SK-N-SH (cell line): ENCODE results near the gene EMP3. TPM values are rescaled to one million over a fixed set of nuclear protein-coding genes. Genes with fewer than 3 reads are reported as not detected.
A peak's percentile ranks its signal among the peaks of the same experiment; 100 is the strongest.

Source experiments
- CTCF ChIA-PET: fragments of 300-600, 350-600 bp; formaldehyde crosslinking; extraction: SDS; loops from one replicate; lab custom pipeline; 2021; lab: Yijun Ruan, JAX
- POLR2A ChIA-PET: fragments of 350-600 bp; sonication (Branson Sonifier 250); formaldehyde crosslinking; extraction: SDS; loops from one replicate; lab custom pipeline; 2020; ENCODE audit warnings: antibody characterized with exemption, inconsistent platforms; lab: Yijun Ruan, JAX
- DNase-seq: peaks from one replicate; pipeline ENCODE4 v3.0.0; 2012
- H2AFZ ChIP-seq: fragments of 200-600 bp; sonication (generic); 2 replicates; pipeline ENCODE4 v1.8.1; 2016; ENCODE audit warnings: antibody characterized with exemption, mild to moderate bottlenecking, low read depth
- H3F3A ChIP-seq: fragments of 200-600 bp; sonication (generic); replicated peaks from 2 replicates; pipeline ENCODE3; 2016; ENCODE audit warnings: antibody characterized with exemption, mild to moderate bottlenecking; ENCODE audit not compliant: insufficient read depth
- H3K27ac ChIP-seq, 2 experiments: fragments of 200-500 bp in 1 of 2; fragments of 200-600 bp in 1 of 2; sonication (Bioruptor generic) in 1 of 2; sonication (generic), shearing (Covaris generic) in 1 of 2; 2 replicates each; pipeline versions ENCODE4 v1.5.1 to v1.6.1; 2014 to 2016; ENCODE audit warnings: low read depth in 2 of 2, inconsistent platforms in 1 of 2, low read length in 1 of 2, mild to moderate bottlenecking in 1 of 2, mixed read lengths in 1 of 2
- H3K27me3 ChIP-seq: fragments of 200-600 bp; sonication (generic), shearing (Covaris generic); 2 replicates; pipeline ENCODE4 v1.6.1; 2016; ENCODE audit warnings: mixed run types; ENCODE audit not compliant: insufficient read depth
- H3K36me3 ChIP-seq, 2 experiments: fragments of 200-500 bp in 1 of 2; fragments of 200-600 bp in 1 of 2; sonication (Bioruptor generic) in 1 of 2; sonication (generic) in 1 of 2; replicated peaks in 1 of 2; 2 replicates each; pipeline versions ENCODE3 to v1.5.1; 2014 to 2016; ENCODE audit warnings: low read length in 1 of 2, mild to moderate bottlenecking in 1 of 2; ENCODE audit not compliant: insufficient read depth in 2 of 2, control insufficient read depth in 1 of 2
- H3K4me1 ChIP-seq, 2 experiments: fragments of 200-500 bp in 1 of 2; fragments of 200-600 bp in 1 of 2; sonication (Bioruptor generic) in 1 of 2; sonication (generic), shearing (Covaris generic) in 1 of 2; 2 replicates each; pipeline versions ENCODE4 v1.5.1 to v1.6.1; 2014 to 2016; ENCODE audit warnings: low read depth in 1 of 2, low read length in 1 of 2, mixed run types in 1 of 2; ENCODE audit not compliant: insufficient read depth in 2 of 2, control insufficient read depth in 1 of 2
- H3K4me2 ChIP-seq: fragments of 200-600 bp; sonication (generic), shearing (Covaris generic); 2 replicates; pipeline ENCODE4 v1.6.1; 2017; ENCODE audit warnings: mixed run types
- H3K4me3 ChIP-seq, 2 experiments: fragments of 200-500 bp in 1 of 2; fragments of 200-600 bp in 1 of 2; sonication (Bioruptor generic) in 1 of 2; sonication (generic), shearing (Covaris generic) in 1 of 2; 2 replicates each; pipeline versions ENCODE4 v1.5.1 to v1.8.1; 2014 to 2016; ENCODE audit warnings: low read depth in 2 of 2, inconsistent platforms in 1 of 2, low read length in 1 of 2, mild to moderate bottlenecking in 1 of 2, mixed read lengths in 1 of 2, moderate library complexity in 1 of 2
- H3K79me2 ChIP-seq: fragments of 200-600 bp; sonication (generic); 2 replicates; pipeline ENCODE4 v1.8.1; 2017; ENCODE audit warnings: mild to moderate bottlenecking; ENCODE audit not compliant: insufficient read depth
- H3K9ac ChIP-seq: fragments of 200-600 bp; sonication (generic); 2 replicates; pipeline ENCODE4 v1.6.1; 2017; ENCODE audit warnings: mixed run types
- H3K9me2 ChIP-seq: fragments of 200-600 bp; sonication (generic); 2 replicates; pipeline ENCODE4 v1.6.1; 2017; ENCODE audit warnings: mixed run types
- H3K9me3 ChIP-seq: fragments of 200-600 bp; sonication (generic); 2 replicates; pipeline ENCODE4 v1.6.1; 2017; ENCODE audit warnings: mixed run types, mild to moderate bottlenecking, moderate library complexity
- H4K20me1 ChIP-seq: fragments of 200-600 bp; sonication (generic); 2 replicates; pipeline ENCODE4 v1.6.1; 2017; ENCODE audit warnings: mild to moderate bottlenecking, mixed run types; ENCODE audit not compliant: insufficient read depth
- CTCF ChIP-seq: fragments of 200-600 bp; sonication (generic); IDR thresholded peaks from 2 replicates; pipeline ENCODE4 v1.6.1; 2017; ENCODE audit warnings: antibody characterized with exemption, mild to moderate bottlenecking, moderate library complexity
- FOSL2 ChIP-seq: IDR thresholded peaks from 2 replicates; pipeline ENCODE4 v1.4.0; 2012; ENCODE audit warnings: low read depth, mild to moderate bottlenecking, moderate library complexity, borderline replicate concordance
- FOXJ3 ChIP-seq: sonication (generic); formaldehyde crosslinking; IDR thresholded peaks from 2 replicates; pipeline ENCODE4 v1.5.1; 2020; ENCODE audit warnings: mild to moderate bottlenecking, missing genetic modification reagents
- FOXM1 ChIP-seq: IDR thresholded peaks from 2 replicates; pipeline ENCODE4 v1.4.0; 2012; ENCODE audit warnings: low read depth, mild to moderate bottlenecking
- GABPA ChIP-seq: IDR thresholded peaks from 2 replicates; pipeline ENCODE4 v1.4.0; 2012; ENCODE audit warnings: low read depth, mild to moderate bottlenecking
- GATA2 ChIP-seq: sonication (generic); formaldehyde crosslinking; IDR thresholded peaks from 2 replicates; pipeline ENCODE4 v1.5.0; 2020; ENCODE audit warnings: mild to moderate bottlenecking, missing genetic modification reagents
- IRF3 ChIP-seq: fragments of 150-350 bp; IDR thresholded peaks from 2 replicates; pipeline ENCODE4 v1.6.1; 2016; ENCODE audit warnings: mild to moderate bottlenecking, low read depth, low read length
- JUND ChIP-seq: IDR thresholded peaks from 2 replicates; pipeline ENCODE4 v1.4.0; 2012
- MEF2A ChIP-seq: IDR thresholded peaks from 2 replicates; pipeline ENCODE4 v1.4.0; 2012; ENCODE audit warnings: low read depth, borderline replicate concordance
- MXI1 ChIP-seq: IDR thresholded peaks from 2 replicates; pipeline ENCODE4 v1.6.1; 2012; ENCODE audit warnings: mild to moderate bottlenecking, low read depth, low read length, improper control_type of control experiment
- NFIC ChIP-seq: IDR thresholded peaks from 2 replicates; pipeline ENCODE4 v1.4.0; 2012; ENCODE audit warnings: borderline replicate concordance
- PBX3 ChIP-seq: IDR thresholded peaks from 2 replicates; pipeline ENCODE4; 2012
- POLR2AphosphoS5 ChIP-seq: IDR thresholded peaks from 2 replicates; pipeline ENCODE4 v1.6.1; 2012; ENCODE audit warnings: low read depth, low read length
- RAD21 ChIP-seq: IDR thresholded peaks from 2 replicates; pipeline ENCODE4 v1.6.1; 2012; ENCODE audit warnings: mild to moderate bottlenecking, low read length
- RCOR1 ChIP-seq: fragments of 150-350 bp; IDR thresholded peaks from 2 replicates; pipeline ENCODE4 v1.6.1; 2017; ENCODE audit warnings: antibody characterized with exemption, low read length
- RFX5 ChIP-seq: IDR thresholded peaks from 2 replicates; pipeline ENCODE4 v1.6.1; 2012; ENCODE audit warnings: mild to moderate bottlenecking, improper control_type of control experiment, low read length
- RXRA ChIP-seq: IDR thresholded peaks from 2 replicates; pipeline ENCODE4 v1.4.0; 2012; ENCODE audit warnings: low read depth, mild to moderate bottlenecking, borderline replicate concordance
- SMC3 ChIP-seq: IDR thresholded peaks from 2 replicates; pipeline ENCODE4 v1.6.1; 2012; ENCODE audit warnings: low read depth, low read length, improper control_type of control experiment
- TEAD4 ChIP-seq: IDR thresholded peaks from 2 replicates; pipeline ENCODE4 v1.4.0; 2012; ENCODE audit warnings: mild to moderate bottlenecking, borderline replicate concordance; ENCODE audit not compliant: insufficient read depth
- USF2 ChIP-seq: fragments of 150-350 bp; IDR thresholded peaks from 2 replicates; pipeline ENCODE4 v1.6.1; 2017; ENCODE audit warnings: antibody characterized with exemption, low read length, low read depth, borderline replicate concordance
- WGBS: methylation state at CpG from one replicate; pipeline ENCODE4 v1.1.6; 2017; ENCODE audit warnings: low lambda C conversion rate; 5-methylcytosine and 5-hydroxymethylcytosine counted together
- polyA plus RNA-seq, 3 experiments: library from polyadenylated mRNA; depleted of rRNA; stranded (reverse); fragments of >200 nt; gene quantifications; 2 replicates each; pipeline ENCODE4 v1.2.3, GENCODE V29; 2012
- TF ChIP-seq, protein P1 (sequence below): IDR thresholded peaks from 2 replicates; pipeline ENCODE4 v1.4.0; 2012; ENCODE audit warnings: low read depth, borderline replicate concordance
- TF ChIP-seq, protein P2 (sequence below): IDR thresholded peaks from 2 replicates; pipeline ENCODE4 v1.4.0; 2012; ENCODE audit warnings: low read depth, borderline replicate concordance

EMP3 gene
- polyA plus RNA-seq, 1 of the 3 experiments (the other 2 are of a cell fraction): 263 TPM

GRCh38 chr19:48346191-48346590, 20.8 kb downstream of the EMP3 start:
- no peak for TF ChIP-seq RFX5
- no peak for TF ChIP-seq FOSL2
- no peak for TF ChIP-seq RXRA
- TF ChIP-seq RCOR1: no peak
- no peak for TF ChIP-seq IRF3
- TF ChIP-seq CTCF: no peak
- no peak for TF ChIP-seq MXI1
- TF ChIP-seq POLR2AphosphoS5: no peak
- TF ChIP-seq JUND: no peak
- TF ChIP-seq USF2: no peak
- no peak for TF ChIP-seq NFIC
- no peak for TF ChIP-seq PBX3
- TF ChIP-seq GABPA: no peak
- DNase-seq: no peak
- no peaks in the 10 kb centered on the region for H3K9me2 ChIP-seq
- CTCF ChIA-PET: interaction anchor here (1.1 to 1.6 kb wide), 2 partner anchors 13 to 99 kb away, joined by 3 to 5 read pairs; partner anchors contain the start of gene GRWD1
- 78% methylated on average over 2 of the region's 2 CpGs for WGBS
- H3K9me3 ChIP-seq: no peaks in the 10 kb centered on the region
- no peaks in the 10 kb centered on the region for H3F3A ChIP-seq
- H3K36me3 ChIP-seq: no peaks in the 10 kb centered on the region
- H3K4me1 ChIP-seq: peaks cover 0 to 2% of the 10 kb centered on the region in 2 experiments; a peak in 1 of 4 replicates
- POLR2A ChIA-PET: no interaction called here
- no peaks in the 10 kb centered on the region for H3K27me3 ChIP-seq
- H2AFZ ChIP-seq: no peak overlapping the region
- H3K79me2 ChIP-seq: no peaks in the 10 kb centered on the region
- no peak overlapping the region for H3K4me3 ChIP-seq
- H3K27ac ChIP-seq: no peak overlapping the region
- no peak overlapping the region for H3K4me2 ChIP-seq
- H4K20me1 ChIP-seq: no peaks in the 10 kb centered on the region
- no peak overlapping the region for H3K9ac ChIP-seq

DNA sequence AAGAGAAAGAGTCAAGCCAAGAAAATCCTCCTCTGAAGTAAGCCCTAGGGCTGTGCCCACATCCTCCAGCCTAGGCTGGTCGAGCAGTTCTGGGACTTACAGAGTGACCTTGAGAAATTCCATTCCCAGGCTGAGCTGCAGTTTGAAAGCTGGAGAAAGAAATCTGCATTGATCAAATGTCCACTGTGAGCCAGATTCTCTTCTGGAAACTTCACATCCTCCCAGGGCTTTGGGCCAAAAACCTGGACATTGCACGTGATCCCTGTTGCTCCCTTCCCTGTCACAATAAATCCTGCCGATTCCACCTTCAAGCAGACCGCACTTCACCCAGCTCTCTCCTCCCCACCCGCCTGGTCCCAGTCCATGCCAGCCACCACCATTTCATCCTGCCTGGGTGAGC, 22.7 kb downstream of the EMP3 start:
- H3F3A ChIP-seq: no peaks in the 10 kb centered on the region
- H3K36me3 ChIP-seq: no peaks in the 10 kb centered on the region
- H3K9me2 ChIP-seq: no peaks in the 10 kb centered on the region
- H4K20me1 ChIP-seq: no peaks in the 10 kb centered on the region
- H3K4me1 ChIP-seq: peaks cover 0 to 2% of the 10 kb centered on the region in 2 experiments; a peak in 1 of 4 replicates
- H3K4me2 ChIP-seq: no peak overlapping the region
- no peaks in the 10 kb centered on the region for H3K27me3 ChIP-seq
- 37% methylated on average over 5 of the region's 5 CpGs for WGBS
- CTCF ChIA-PET: interaction anchor here (1.0 kb wide), 2 partner anchors 237 to 241 kb away, joined by 4 read pairs; no protein-coding TSS in a partner anchor
- no peaks in the 10 kb centered on the region for H3K9me3 ChIP-seq
- no peak for DNase-seq
- no peaks in the 10 kb centered on the region for H3K79me2 ChIP-seq
- POLR2A ChIA-PET: no interaction called here
- H3K9ac ChIP-seq: no peak overlapping the region
- H2AFZ ChIP-seq: no peak overlapping the region
- H3K27ac ChIP-seq: peak overlapping the region in 1 of 2 experiments; percentile 38; a peak in 1 of 4 replicates
- no peak overlapping the region for H3K4me3 ChIP-seq
- TF ChIP-seq FOXM1 (no peak), JUND (no peak), FOSL2 (no peak), TEAD4 (no peak), RCOR1 (no peak), MEF2A (no peak), MXI1 (no peak), GATA2 (CRISPR knock-in tag) (no peak), RAD21 (no peak), SMC3 (no peak), FOXJ3 (CRISPR knock-in tag) (no peak)
- TF ChIP-seq, protein P1, sequence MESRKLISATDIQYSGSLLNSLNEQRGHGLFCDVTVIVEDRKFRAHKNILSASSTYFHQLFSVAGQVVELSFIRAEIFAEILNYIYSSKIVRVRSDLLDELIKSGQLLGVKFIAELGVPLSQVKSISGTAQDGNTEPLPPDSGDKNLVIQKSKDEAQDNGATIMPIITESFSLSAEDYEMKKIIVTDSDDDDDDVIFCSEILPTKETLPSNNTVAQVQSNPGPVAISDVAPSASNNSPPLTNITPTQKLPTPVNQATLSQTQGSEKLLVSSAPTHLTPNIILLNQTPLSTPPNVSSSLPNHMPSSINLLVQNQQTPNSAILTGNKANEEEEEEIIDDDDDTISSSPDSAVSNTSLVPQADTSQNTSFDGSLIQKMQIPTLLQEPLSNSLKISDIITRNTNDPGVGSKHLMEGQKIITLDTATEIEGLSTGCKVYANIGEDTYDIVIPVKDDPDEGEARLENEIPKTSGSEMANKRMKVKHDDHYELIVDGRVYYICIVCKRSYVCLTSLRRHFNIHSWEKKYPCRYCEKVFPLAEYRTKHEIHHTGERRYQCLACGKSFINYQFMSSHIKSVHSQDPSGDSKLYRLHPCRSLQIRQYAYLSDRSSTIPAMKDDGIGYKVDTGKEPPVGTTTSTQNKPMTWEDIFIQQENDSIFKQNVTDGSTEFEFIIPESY: no peak
- TF ChIP-seq, protein P2, sequence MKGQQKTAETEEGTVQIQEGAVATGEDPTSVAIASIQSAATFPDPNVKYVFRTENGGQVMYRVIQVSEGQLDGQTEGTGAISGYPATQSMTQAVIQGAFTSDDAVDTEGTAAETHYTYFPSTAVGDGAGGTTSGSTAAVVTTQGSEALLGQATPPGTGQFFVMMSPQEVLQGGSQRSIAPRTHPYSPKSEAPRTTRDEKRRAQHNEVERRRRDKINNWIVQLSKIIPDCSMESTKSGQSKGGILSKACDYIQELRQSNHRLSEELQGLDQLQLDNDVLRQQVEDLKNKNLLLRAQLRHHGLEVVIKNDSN: no peak; the same call in 1 of the 2 replicates
